Pons (tissue), 1 donor: Measurements from ENCODE around the gene PAQR9.
"Not testable (repeated sequence)": the region's sequence is repeated elsewhere in the genome, so short reads cannot be mapped to it uniquely, and the experiment has no call there.

ENCODE experiments used
- DNase-seq: peaks from one replicate; pipeline ENCODE4 v3.0.0-alpha.2; 2016; ENCODE audit warnings: low spot score

Gene PAQR9

GRCh38 chr3:142963516-142964448 is at the start of gene PAQR9:
Gene PAQR9 (minus strand): TSS chr3:142963674. CDS start chr3:142963336, 338 bp downstream.
- DNase-seq, result no peak

GRCh38 chr3:143011705-143012104 is 48.2 kb upstream of the PAQR9 start:
- DNase-seq, result no peak

- DNase-seq, result no peak
Observed at GRCh38 chr3:143010024-143010423, 46.5 kb upstream of the PAQR9 start.

GRCh38 chr3:143004823-143005222 is 41.3 kb upstream of the PAQR9 start:
- no peak for DNase-seq

GRCh38 chr3:143002727-143003126 is 39.3 kb upstream of the PAQR9 start:
- DNase-seq, result no peak

GRCh38 chr3:143002083-143002712 is 38.7 kb upstream of the PAQR9 start:
- no peak for DNase-seq

GRCh38 chr3:143001369-143002082 is 38.1 kb upstream of the PAQR9 start, which contains the start of gene U2SURP:
Gene U2SURP (plus strand): TSS chr3:143001570. CDS start chr3:143001629, 59 bp downstream.
- peak; percentile 98 for DNase-seq

- no peak for DNase-seq
Observed at GRCh38 chr3:143001034-143001368, 37.5 kb upstream of the PAQR9 start.

GRCh38 chr3:143000528-143000927 is 37.1 kb upstream of the PAQR9 start:
- DNase-seq, result no peak

GRCh38 chr3:142999881-143000280 is 36.4 kb upstream of the PAQR9 start:
- DNase-seq, result no peak

GRCh38 chr3:142998439-142998838 is 35.0 kb upstream of the PAQR9 start:
- no peak for DNase-seq

- no peak for DNase-seq
Observed at GRCh38 chr3:142997330-142997729, 33.9 kb upstream of the PAQR9 start.

- peak; percentile 69 for DNase-seq
Observed at GRCh38 chr3:142993958-142994442, 30.5 kb upstream of the PAQR9 start.

- DNase-seq, result no peak
Observed at GRCh38 chr3:142992323-142992722, 28.8 kb upstream of the PAQR9 start.

- no peak for DNase-seq
Observed at GRCh38 chr3:142990721-142991120, 27.2 kb upstream of the PAQR9 start.

- DNase-seq, result not testable (repeated sequence)
Observed at GRCh38 chr3:142988826-142989225, 25.4 kb upstream of the PAQR9 start.

GRCh38 chr3:142988221-142988620 is 24.7 kb upstream of the PAQR9 start:
- DNase-seq, result not testable (repeated sequence)

- peak; percentile 26 for DNase-seq
Observed at GRCh38 chr3:142987707-142988106, 24.2 kb upstream of the PAQR9 start.

GRCh38 chr3:142987080-142987700 is 23.7 kb upstream of the PAQR9 start:
- peak; percentile 53 for DNase-seq

GRCh38 chr3:142984255-142984654 is 20.8 kb upstream of the PAQR9 start:
- no peak for DNase-seq

GRCh38 chr3:142983318-142983717 is 19.8 kb upstream of the PAQR9 start:
- DNase-seq, result no peak
